ENCODE data around the gene BMP8B. TPM values are rescaled to one million over a fixed set of nuclear protein-coding genes. Genes with fewer than 3 reads are reported as not detected.

Gene BMP8B
- total and polyA plus RNA-seq, 7 donors, result 0.06 to 0.25 (median 0.15) TPM

DNA sequence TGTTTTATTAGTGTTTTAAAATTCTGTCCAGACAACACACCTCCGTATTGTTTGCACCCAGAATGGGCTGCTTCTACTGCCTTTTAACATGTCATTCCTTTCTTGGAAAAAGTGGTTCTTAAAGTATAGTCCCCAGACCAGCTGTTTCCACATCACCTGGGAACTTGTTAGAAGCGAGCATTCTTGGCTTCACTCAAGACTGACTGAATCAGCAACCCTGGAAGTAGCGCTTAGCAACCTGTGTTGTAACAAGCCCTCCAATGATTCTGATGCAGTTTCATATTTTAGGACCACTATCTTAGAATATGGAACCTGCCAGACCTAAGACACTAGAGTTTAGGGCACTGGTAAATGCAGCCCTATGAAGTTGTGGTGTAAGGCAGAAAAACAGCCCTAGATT, 55.9 kb downstream of the BMP8B start:
- 57 to 66% (median 64%) methylated on average over 3 of the region's 3 CpGs for WGBS, 3 donors
- no peaks in the 10 kb centered on the region for H3K36me3 ChIP-seq (ENCODE audit: insufficient read depth in 1 of 2, low read depth in 1 of 2)
- DNase-seq, result no peak
- intact Hi-C loops (cut with DNase I), result no loop called here
- peak; percentile 8 to 44 (median 27) for ATAC-seq
- H3K4me3 ChIP-seq, result no peak overlapping the region
- H3K4me1 ChIP-seq, result peaks cover 10% of the 10 kb centered on the region
- TF ChIP-seq, protein P1, sequence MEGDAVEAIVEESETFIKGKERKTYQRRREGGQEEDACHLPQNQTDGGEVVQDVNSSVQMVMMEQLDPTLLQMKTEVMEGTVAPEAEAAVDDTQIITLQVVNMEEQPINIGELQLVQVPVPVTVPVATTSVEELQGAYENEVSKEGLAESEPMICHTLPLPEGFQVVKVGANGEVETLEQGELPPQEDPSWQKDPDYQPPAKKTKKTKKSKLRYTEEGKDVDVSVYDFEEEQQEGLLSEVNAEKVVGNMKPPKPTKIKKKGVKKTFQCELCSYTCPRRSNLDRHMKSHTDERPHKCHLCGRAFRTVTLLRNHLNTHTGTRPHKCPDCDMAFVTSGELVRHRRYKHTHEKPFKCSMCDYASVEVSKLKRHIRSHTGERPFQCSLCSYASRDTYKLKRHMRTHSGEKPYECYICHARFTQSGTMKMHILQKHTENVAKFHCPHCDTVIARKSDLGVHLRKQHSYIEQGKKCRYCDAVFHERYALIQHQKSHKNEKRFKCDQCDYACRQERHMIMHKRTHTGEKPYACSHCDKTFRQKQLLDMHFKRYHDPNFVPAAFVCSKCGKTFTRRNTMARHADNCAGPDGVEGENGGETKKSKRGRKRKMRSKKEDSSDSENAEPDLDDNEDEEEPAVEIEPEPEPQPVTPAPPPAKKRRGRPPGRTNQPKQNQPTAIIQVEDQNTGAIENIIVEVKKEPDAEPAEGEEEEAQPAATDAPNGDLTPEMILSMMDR (IDR thresholded peaks at IDR 0.05), result no peak
- H3K27me3 ChIP-seq (ENCODE audit: insufficient read depth in 3 of 3, low read length in 2 of 3), result peaks cover 0 to 19% (median 4%) of the 10 kb centered on the region in 3 donors
- H3K27ac ChIP-seq, result peak overlapping the region; percentile 58
- H3K9me3 ChIP-seq, result no peaks in the 10 kb centered on the region

DNA sequence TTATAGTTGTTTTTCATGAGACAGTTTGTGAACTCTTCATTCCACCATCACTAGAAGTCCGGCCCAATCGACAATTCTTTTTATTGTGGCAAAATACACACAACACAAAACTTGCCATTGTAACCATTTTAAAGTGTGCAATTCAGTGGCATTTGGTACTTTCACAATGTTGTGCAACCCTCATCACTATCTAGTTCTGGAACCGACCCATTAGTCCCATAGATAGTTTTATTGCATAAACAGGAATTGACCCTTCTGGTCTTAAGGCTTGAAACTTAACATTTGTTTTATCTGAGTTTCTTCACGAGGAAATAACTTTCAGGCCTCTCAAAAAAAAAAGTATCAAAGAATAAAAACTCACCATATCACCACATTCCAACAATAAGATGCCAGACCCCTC, 58.8 kb downstream of the BMP8B start:
- intact Hi-C loops (cut with DNase I), result no loop called here
- DNase-seq (no peak), ATAC-seq (no peak)
- Histone ChIP-seq H3K4me3 (no peak overlapping the region), H3K36me3 (ENCODE audit: insufficient read depth in 1 of 2, low read depth in 1 of 2) (no peaks in the 10 kb centered on the region), H3K27me3 (ENCODE audit: insufficient read depth in 3 of 3, low read length in 2 of 3) (peaks cover 0 to 26% (median 5%) of the 10 kb centered on the region in 3 donors), H3K27ac (no peak overlapping the region), H3K4me1 (peaks cover 10% of the 10 kb centered on the region), H3K9me3 (no peaks in the 10 kb centered on the region)
- TF ChIP-seq, protein P1 (IDR thresholded peaks at IDR 0.05), result no peak
- WGBS, 3 donors, result 56 to 78% (median 75%) methylated on average over 4 of the region's 4 CpGs

DNA sequence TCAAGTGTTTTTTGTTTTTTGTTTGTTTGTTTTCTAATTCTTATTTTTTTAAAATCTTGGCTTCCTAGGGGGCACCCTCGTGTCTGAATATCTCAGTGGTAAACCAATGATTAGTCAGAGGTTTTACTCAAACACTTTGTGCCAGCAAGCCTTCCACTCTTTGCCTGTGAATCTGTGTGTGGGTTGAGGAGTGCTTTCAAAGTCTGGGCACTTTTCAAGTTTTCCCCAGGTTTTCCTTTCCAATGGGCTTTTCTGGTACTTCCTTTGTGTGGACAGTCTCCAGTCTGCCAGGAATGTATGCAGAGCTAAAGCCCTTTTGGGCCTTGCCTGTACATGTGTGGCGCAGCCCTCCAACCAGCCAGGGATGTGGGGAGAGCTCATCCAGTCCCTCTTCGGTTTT, 59.6 kb downstream of the BMP8B start:
- Histone ChIP-seq H3K9me3 (no peaks in the 10 kb centered on the region), H3K4me1 (peaks cover 10% of the 10 kb centered on the region), H3K4me3 (no peak overlapping the region), H3K36me3 (ENCODE audit: insufficient read depth in 1 of 2, low read depth in 1 of 2) (no peaks in the 10 kb centered on the region), H3K27me3 (ENCODE audit: insufficient read depth in 3 of 3, low read length in 2 of 3) (peaks cover 0 to 26% (median 5%) of the 10 kb centered on the region in 3 donors), H3K27ac (no peak overlapping the region)
- TF ChIP-seq, protein P1 (IDR thresholded peaks at IDR 0.05), result no peak
- intact Hi-C loops (cut with DNase I), result no loop called here
- DNase-seq (no peak), ATAC-seq (no peak)
- 62 to 78% (median 69%) methylated on average over 3 of the region's 3 CpGs for WGBS, 3 donors

DNA sequence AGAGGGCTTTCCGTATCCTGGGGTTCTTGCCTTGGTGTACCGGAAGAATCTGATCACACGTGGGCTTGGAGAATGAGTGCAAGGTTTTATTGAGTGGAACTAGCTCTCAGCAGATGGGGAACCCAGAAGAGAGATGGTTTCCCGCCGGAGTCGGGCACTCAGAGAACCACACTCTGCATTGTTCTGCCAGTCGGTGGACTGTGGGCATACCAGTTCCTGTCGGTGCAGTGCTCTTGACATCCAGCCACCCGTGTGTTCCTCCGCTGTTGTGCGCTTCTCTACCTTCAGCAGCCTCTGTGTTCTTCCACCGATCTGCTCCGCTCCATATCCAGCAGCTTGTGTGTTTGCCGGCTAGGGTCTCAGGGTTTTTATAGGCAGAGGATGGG, 60.7 kb downstream of the BMP8B start:
- WGBS, 3 donors, result 50 to 59% (median 54%) methylated on average over 14 of the region's 14 CpGs
- intact Hi-C loops (cut with DNase I), result no loop called here
- ATAC-seq, result no peak
- H3K36me3 ChIP-seq (ENCODE audit: insufficient read depth in 1 of 2, low read depth in 1 of 2), result no peaks in the 10 kb centered on the region
- no peaks in the 10 kb centered on the region for H3K9me3 ChIP-seq
- H3K27me3 ChIP-seq (ENCODE audit: insufficient read depth in 3 of 3, low read length in 2 of 3), result peaks cover 0 to 26% (median 5%) of the 10 kb centered on the region in 3 donors
- H3K4me3 ChIP-seq, result no peak overlapping the region
- no peak for DNase-seq
- peaks cover 3% of the 10 kb centered on the region for H3K4me1 ChIP-seq
- TF ChIP-seq, protein P1 (IDR thresholded peaks at IDR 0.05), result no peak
- no peak overlapping the region for H3K27ac ChIP-seq

DNA sequence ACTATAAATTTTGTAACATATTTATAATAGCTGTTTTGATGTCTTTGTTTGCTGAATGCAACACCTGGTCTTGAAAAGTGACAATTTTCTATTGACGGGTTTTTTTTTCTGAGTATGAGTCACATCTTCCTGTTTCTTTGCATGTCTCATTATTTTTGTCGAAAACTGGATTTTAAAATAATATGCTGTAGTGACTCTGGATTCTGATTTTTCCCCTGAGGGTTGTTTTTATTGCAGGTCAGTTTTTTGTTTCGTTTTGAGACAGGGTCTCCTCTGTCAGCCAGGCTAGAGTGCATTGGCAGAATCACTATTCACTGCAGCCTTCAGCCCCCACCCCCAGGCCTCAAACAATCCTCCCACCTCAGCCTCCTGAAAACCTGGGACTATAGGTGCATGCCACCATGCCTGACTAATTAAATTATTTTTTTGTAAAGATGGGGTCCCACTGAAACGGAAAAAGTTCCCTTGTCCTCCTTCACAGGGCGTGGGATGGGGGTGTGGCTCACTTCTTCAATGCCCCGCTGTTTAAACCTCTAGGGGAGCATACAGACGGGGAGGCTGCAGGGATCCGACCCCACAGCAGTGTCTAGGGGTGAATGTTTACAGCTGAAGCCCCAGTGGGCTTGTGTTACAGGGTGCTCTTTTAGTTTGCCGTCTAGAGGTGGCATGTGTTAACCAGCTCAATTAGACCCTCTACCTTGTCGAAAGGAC, 61.3 kb downstream of the BMP8B start:
- intact Hi-C loops (cut with DNase I), result no loop called here
- TF ChIP-seq, protein P1 (IDR thresholded peaks at IDR 0.05), result no peak
- WGBS, 3 donors, result 50 to 52% (median 50%) methylated on average over 10 of the region's 10 CpGs

More for the DNA sequence above, 61.3 kb downstream of the BMP8B start:
- DNase-seq (no peak), ATAC-seq (no peak)
- H3K27me3 ChIP-seq (ENCODE audit: insufficient read depth in 3 of 3, low read length in 2 of 3), result peaks cover 0 to 26% (median 5%) of the 10 kb centered on the region in 3 donors
- H3K4me3 ChIP-seq, result no peak overlapping the region
- H3K9me3 ChIP-seq, result no peaks in the 10 kb centered on the region
- no peaks in the 10 kb centered on the region for H3K4me1 ChIP-seq
- no peaks in the 10 kb centered on the region for H3K36me3 ChIP-seq (ENCODE audit: insufficient read depth in 1 of 2, low read depth in 1 of 2)
- no peak overlapping the region for H3K27ac ChIP-seq
